ENCODE measurements around the gene MEIS1.

Gene MEIS1

GRCh38 chr2:66526180-66526579, 91.3 kb downstream of the MEIS1 start:
- no peak for TF ChIP-seq EZH2phosphoT487 (IDR thresholded peaks at IDR 0.05; ENCODE audit: low read depth)

GRCh38 chr2:66528974-66529724, 94.2 kb downstream of the MEIS1 start:
- H3K9ac ChIP-seq (ENCODE audit: low read length): no peak overlapping the region
- no peak overlapping the region for H3K4me2 ChIP-seq (ENCODE audit: low read length)
- H4K20me1 ChIP-seq (ENCODE audit: insufficient read depth, low read length): no peaks in the 10 kb centered on the region
- H3K4me1 ChIP-seq (ENCODE audit: low read length): no peaks in the 10 kb centered on the region
- H2AFZ ChIP-seq (ENCODE audit: low read depth, low read length): no peak overlapping the region
- no peaks in the 10 kb centered on the region for H3K79me2 ChIP-seq (ENCODE audit: low read length)
- H3K4me3 ChIP-seq (ENCODE audit: low read length): no peak overlapping the region
- H3K27me3 ChIP-seq (ENCODE audit: low read depth, low read length): no peaks in the 10 kb centered on the region
- no peak for TF ChIP-seq CTCF (IDR thresholded peaks at IDR 0.05; ENCODE audit: low read depth, low read length)
- H3K36me3 ChIP-seq (replicated peaks; ENCODE audit: low read depth, low read length): no peaks in the 10 kb centered on the region
- H3K27ac ChIP-seq (ENCODE audit: low read length): no peak overlapping the region
- no peaks in the 10 kb centered on the region for H3K9me3 ChIP-seq (ENCODE audit: insufficient read depth, low read length)

More at GRCh38 chr2:66526180-66526579, 91.3 kb downstream of the MEIS1 start:
- Histone ChIP-seq H3K4me1 (ENCODE audit: low read length) (no peaks in the 10 kb centered on the region), H3K4me3 (ENCODE audit: low read length) (no peak overlapping the region), H3K4me2 (ENCODE audit: low read length) (no peak overlapping the region), H3K9ac (ENCODE audit: low read length) (no peak overlapping the region), H4K20me1 (ENCODE audit: insufficient read depth, low read length) (no peaks in the 10 kb centered on the region), H3K27ac (ENCODE audit: low read length) (no peak overlapping the region), H3K79me2 (ENCODE audit: low read length) (no peaks in the 10 kb centered on the region), H3K27me3 (ENCODE audit: low read depth, low read length) (no peaks in the 10 kb centered on the region), H2AFZ (ENCODE audit: low read depth, low read length) (no peak overlapping the region), H3K9me3 (ENCODE audit: insufficient read depth, low read length) (no peaks in the 10 kb centered on the region), H3K36me3 (replicated peaks; ENCODE audit: low read depth, low read length) (no peaks in the 10 kb centered on the region)

- Histone ChIP-seq H3K4me1 (ENCODE audit: low read length) (no peaks in the 10 kb centered on the region), H3K9me3 (ENCODE audit: insufficient read depth, low read length) (no peaks in the 10 kb centered on the region), H3K36me3 (replicated peaks; ENCODE audit: low read depth, low read length) (no peaks in the 10 kb centered on the region), H4K20me1 (ENCODE audit: insufficient read depth, low read length) (no peaks in the 10 kb centered on the region), H3K27ac (ENCODE audit: low read length) (no peak overlapping the region), H2AFZ (ENCODE audit: low read depth, low read length) (no peak overlapping the region), H3K79me2 (ENCODE audit: low read length) (no peaks in the 10 kb centered on the region), H3K4me2 (ENCODE audit: low read length) (no peak overlapping the region), H3K27me3 (ENCODE audit: low read depth, low read length) (no peaks in the 10 kb centered on the region), H3K9ac (ENCODE audit: low read length) (no peak overlapping the region), H3K4me3 (ENCODE audit: low read length) (no peak overlapping the region)
- TF ChIP-seq CTCF (IDR thresholded peaks at IDR 0.05; ENCODE audit: low read depth, low read length) (no peak), EZH2phosphoT487 (IDR thresholded peaks at IDR 0.05; ENCODE audit: low read depth) (no peak)
Observed at GRCh38 chr2:66530651-66531050, 95.7 kb downstream of the MEIS1 start.

GRCh38 chr2:66531155-66531554, 96.2 kb downstream of the MEIS1 start:
- H3K27ac ChIP-seq (ENCODE audit: low read length): no peak overlapping the region
- no peak overlapping the region for H2AFZ ChIP-seq (ENCODE audit: low read depth, low read length)
- H3K4me3 ChIP-seq (ENCODE audit: low read length): no peak overlapping the region
- no peaks in the 10 kb centered on the region for H4K20me1 ChIP-seq (ENCODE audit: insufficient read depth, low read length)
- no peaks in the 10 kb centered on the region for H3K9me3 ChIP-seq (ENCODE audit: insufficient read depth, low read length)
- no peak overlapping the region for H3K9ac ChIP-seq (ENCODE audit: low read length)
- H3K27me3 ChIP-seq (ENCODE audit: low read depth, low read length): no peaks in the 10 kb centered on the region
- no peaks in the 10 kb centered on the region for H3K4me1 ChIP-seq (ENCODE audit: low read length)
- no peaks in the 10 kb centered on the region for H3K36me3 ChIP-seq (replicated peaks; ENCODE audit: low read depth, low read length)
- H3K4me2 ChIP-seq (ENCODE audit: low read length): no peak overlapping the region
- TF ChIP-seq CTCF (IDR thresholded peaks at IDR 0.05; ENCODE audit: low read depth, low read length) (no peak), EZH2phosphoT487 (IDR thresholded peaks at IDR 0.05; ENCODE audit: low read depth) (no peak)
- H3K79me2 ChIP-seq (ENCODE audit: low read length): no peaks in the 10 kb centered on the region

All from OCI-LY3 (cell line).